ENCODE results near the gene HPGD. TPM values are rescaled to one million over a fixed set of nuclear protein-coding genes. Genes with fewer than 3 reads are reported as not detected.

Gene HPGD
- total RNA-seq, 4 donors from 2014 or later, result 23.0 to 179 (median 45.4) TPM

DNA sequence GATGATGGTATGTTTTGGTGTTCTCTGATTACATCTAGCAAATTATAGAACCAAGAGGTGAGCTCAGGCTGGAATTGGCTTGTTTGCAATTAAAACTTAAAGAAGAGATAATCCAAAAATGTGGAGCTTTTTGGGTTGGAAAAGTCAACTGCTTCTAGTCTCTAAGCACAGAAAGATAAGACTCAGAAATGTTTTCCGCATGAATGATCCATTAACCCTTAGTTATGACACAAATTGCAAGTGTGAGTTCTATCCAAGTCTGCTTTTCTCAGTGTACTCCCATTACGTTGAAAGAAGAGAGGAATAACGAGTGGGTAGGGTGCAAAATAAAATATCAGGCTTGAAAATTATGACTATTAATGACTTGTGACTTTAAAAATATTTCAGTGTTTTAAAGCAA lies 38.5 kb downstream of the HPGD start:
- 82 to 94% methylated on average over 3 of the region's 3 CpGs for WGBS, 2 donors
- intact Hi-C loops (cut with DNase I), result no loop called here

DNA sequence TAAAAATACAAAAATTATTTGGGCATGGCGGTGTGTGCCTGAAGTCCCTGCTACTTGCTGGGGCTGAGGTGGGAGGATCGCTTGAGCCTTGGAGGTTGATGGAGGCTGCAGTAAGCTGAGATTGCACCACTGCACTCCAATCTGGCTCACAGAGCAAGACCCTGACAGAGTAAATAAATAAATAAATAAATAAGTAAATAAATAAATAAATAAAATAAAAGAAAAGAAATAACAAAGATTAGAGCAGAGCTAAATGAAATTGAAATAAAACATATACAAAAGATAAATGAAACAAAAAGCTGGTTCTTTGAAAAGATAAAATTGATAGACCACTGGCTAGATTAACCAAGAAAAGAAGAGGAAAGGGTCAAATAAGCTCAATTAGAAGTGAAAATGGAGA lies 43.1 kb downstream of the HPGD start:
- WGBS, 2 donors, result 100% methylated on average over 2 of the region's 2 CpGs
- Histone ChIP-seq H3K4me1 (no peaks in the 10 kb centered on the region), H3K4me3 (no peak overlapping the region), H3K36me3 (no peaks in the 10 kb centered on the region), H3K27me3 (no peaks in the 10 kb centered on the region), H3K27ac (no peak overlapping the region), H3K9me3 (no peaks in the 10 kb centered on the region)
- intact Hi-C loops (cut with DNase I), result no loop called here
- no peak for DNase-seq
- TF ChIP-seq, protein P1, sequence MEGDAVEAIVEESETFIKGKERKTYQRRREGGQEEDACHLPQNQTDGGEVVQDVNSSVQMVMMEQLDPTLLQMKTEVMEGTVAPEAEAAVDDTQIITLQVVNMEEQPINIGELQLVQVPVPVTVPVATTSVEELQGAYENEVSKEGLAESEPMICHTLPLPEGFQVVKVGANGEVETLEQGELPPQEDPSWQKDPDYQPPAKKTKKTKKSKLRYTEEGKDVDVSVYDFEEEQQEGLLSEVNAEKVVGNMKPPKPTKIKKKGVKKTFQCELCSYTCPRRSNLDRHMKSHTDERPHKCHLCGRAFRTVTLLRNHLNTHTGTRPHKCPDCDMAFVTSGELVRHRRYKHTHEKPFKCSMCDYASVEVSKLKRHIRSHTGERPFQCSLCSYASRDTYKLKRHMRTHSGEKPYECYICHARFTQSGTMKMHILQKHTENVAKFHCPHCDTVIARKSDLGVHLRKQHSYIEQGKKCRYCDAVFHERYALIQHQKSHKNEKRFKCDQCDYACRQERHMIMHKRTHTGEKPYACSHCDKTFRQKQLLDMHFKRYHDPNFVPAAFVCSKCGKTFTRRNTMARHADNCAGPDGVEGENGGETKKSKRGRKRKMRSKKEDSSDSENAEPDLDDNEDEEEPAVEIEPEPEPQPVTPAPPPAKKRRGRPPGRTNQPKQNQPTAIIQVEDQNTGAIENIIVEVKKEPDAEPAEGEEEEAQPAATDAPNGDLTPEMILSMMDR (IDR thresholded peaks at IDR 0.05), result no peak
- no peak for TF ChIP-seq POLR2A (IDR thresholded peaks at IDR 0.05)

More for the DNA sequence above, 38.5 kb downstream of the HPGD start:
- H3K27me3 ChIP-seq, result no peaks in the 10 kb centered on the region
- H3K9me3 ChIP-seq, result no peaks in the 10 kb centered on the region
- H3K27ac ChIP-seq, result no peak overlapping the region
- no peak for TF ChIP-seq POLR2A (IDR thresholded peaks at IDR 0.05)
- TF ChIP-seq, protein P1 (IDR thresholded peaks at IDR 0.05), result no peak
- no peak overlapping the region for H3K4me3 ChIP-seq
- no peaks in the 10 kb centered on the region for H3K36me3 ChIP-seq
- DNase-seq, result no peak
- no peaks in the 10 kb centered on the region for H3K4me1 ChIP-seq

DNA sequence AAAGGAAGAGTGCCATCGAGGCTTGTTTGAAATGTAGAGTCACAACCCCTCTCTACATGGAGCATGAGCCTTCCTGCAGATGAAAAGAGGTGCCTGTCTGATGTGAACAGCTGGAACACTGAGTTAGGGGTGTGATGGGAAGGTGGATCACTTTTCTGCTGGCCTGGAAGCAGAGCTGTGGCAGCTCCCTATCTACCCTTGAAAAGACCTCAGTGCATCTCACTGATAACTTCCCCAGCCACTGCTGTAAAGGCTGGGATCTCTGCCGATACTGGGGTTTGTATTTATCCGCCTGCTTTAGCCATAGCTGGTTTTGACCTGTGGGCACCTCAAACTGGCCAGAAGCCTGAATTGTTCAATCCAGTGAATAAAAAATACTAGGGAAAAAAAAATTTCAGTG lies 46.8 kb downstream of the HPGD start:
- Histone ChIP-seq H3K4me1 (no peaks in the 10 kb centered on the region), H3K9me3 (no peaks in the 10 kb centered on the region), H3K27ac (no peak overlapping the region), H3K27me3 (no peaks in the 10 kb centered on the region), H3K36me3 (no peaks in the 10 kb centered on the region), H3K4me3 (no peak overlapping the region)
- no peak for TF ChIP-seq POLR2A (IDR thresholded peaks at IDR 0.05)
- TF ChIP-seq, protein P1 (IDR thresholded peaks at IDR 0.05), result no peak
- intact Hi-C loops (cut with DNase I), result no loop called here
- DNase-seq, result no peak
- WGBS, 2 donors, result 73 to 88% methylated on average over 1 to 3 of the region's 3 CpGs

DNA sequence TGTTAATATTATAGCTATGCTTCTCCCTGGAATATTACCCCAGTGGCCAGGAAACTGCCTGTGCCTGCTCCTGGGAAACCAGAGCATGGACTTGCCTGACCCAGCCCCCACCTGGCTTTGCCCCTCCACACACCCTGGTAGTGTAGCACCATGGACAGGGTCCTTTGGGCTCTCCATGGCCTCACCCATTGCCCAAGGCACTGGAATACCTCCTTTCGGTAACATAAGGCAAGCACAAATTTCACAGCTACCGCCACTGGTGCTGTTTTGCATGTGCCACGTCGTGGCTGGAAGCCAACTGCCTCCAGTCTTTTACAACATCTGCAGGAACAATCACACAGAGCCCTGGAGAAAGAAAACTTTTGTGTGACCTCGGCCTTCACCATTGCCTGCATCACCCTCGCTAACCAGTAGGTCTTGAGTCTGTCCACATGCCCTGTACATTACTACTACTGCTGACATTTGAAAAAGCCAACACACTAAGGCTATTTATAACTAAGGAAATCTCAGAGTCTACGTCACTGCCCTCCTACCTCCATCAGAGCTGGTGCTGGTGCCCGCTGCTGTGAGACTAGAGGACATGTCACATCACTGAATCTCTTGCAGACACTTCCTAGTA lies 47.7 kb downstream of the HPGD start:
- intact Hi-C loops (cut with DNase I), result no loop called here
- Histone ChIP-seq H3K4me1 (no peaks in the 10 kb centered on the region), H3K4me3 (no peak overlapping the region), H3K27me3 (no peaks in the 10 kb centered on the region), H3K27ac (no peak overlapping the region), H3K9me3 (no peaks in the 10 kb centered on the region), H3K36me3 (no peaks in the 10 kb centered on the region)
- no peak for DNase-seq
- 61 to 100% methylated on average over 3 to 6 of the region's 8 CpGs for WGBS, 2 donors
- TF ChIP-seq POLR2A (IDR thresholded peaks at IDR 0.05), result no peak
- TF ChIP-seq, protein P1 (IDR thresholded peaks at IDR 0.05), result no peak

DNA sequence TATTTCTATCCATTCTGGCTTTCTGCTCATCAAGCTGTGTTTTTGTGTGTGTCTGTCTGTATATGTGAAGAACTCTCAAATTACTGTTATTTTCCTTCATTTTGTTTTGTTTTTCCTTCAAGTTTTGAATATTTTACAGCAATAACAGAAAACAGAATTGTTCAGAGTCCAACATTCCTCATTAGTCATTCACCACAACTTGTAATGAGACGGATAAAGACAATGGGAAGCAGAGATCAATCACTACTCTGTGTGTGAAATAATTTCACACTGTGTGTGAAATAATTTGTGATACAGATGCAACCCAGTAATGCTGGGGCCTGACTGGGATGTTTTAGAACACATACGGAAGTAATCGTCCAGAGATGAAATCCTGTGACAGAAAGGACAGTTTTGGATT lies 55.2 kb downstream of the HPGD start:
- DNase-seq, result no peak
- TF ChIP-seq, protein P1 (IDR thresholded peaks at IDR 0.05), result no peak
- no peak for TF ChIP-seq POLR2A (IDR thresholded peaks at IDR 0.05)
- Histone ChIP-seq H3K9me3 (no peaks in the 10 kb centered on the region), H3K4me1 (no peaks in the 10 kb centered on the region), H3K27ac (no peak overlapping the region), H3K27me3 (no peaks in the 10 kb centered on the region), H3K4me3 (no peak overlapping the region), H3K36me3 (no peaks in the 10 kb centered on the region)
- whole genome bisulfite sequencing, 2 donors, result 54 to 73% methylated on average over 2 to 3 of the region's 3 CpGs
- intact Hi-C loops (cut with DNase I), result no loop called here

Measured in esophagus squamous epithelium (tissue), 5 donors.